Stimulated activated CD4-positive, alpha-beta T cell treated with anti-CD3 and anti-CD28 coated beads, Interleukin-1b, Interleukin-23, amount 100 ng/mL, for 1 hour (primary cell): ENCODE results near the gene OXSM.

Experiments used
- DNase-seq, 2 donors: peaks; one replicate each; pipeline ENCODE4 v3.0.0-alpha.2; 2020; ENCODE audit warnings: low read depth in 2 of 2

Gene OXSM

GRCh38 chr3:25803833-25804232, 13.9 kb downstream of the OXSM start:
- no peak for DNase-seq

GRCh38 chr3:25804676-25805075, 14.8 kb downstream of the OXSM start:
- no peak for DNase-seq

DNA sequence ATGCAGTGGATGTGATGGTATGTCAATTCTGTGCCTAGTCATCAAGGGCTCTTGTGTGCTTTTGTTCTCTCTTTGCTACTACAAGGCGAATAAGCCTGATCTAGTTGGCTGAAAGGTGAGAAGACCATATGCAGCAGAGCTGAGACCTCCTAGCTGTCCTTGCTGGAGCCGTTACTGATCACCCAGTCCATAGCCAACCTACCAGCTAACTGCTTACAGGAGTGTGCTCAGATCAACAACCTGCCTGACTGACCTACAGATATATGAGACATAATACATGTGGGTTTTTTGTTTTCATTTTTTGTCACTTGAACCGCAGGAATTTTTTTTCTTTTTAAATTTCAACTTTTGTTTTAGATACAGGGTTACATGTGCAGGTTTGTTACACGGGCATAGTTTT, 22.8 kb downstream of the OXSM start:
- DNase-seq, result no peak

DNA sequence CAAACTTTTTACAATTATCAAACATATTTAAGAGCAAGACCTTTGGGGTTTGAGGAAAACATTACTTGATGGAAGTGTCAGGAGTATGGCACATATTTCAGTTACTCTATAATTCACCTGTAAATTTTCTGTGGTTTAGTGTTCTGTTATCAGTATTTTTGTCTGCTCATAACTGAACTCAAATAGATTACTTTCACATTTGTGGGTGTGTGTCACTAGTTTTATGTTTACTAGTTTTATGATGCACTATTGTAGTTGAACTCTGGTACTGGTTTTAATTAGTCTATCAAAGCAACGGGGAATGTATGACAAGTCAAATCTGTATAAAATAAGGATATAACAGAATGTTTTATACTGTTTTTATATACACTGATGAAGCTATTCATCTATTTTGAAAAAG, 27.2 kb downstream of the OXSM start:
- DNase-seq, result no peak

DNA sequence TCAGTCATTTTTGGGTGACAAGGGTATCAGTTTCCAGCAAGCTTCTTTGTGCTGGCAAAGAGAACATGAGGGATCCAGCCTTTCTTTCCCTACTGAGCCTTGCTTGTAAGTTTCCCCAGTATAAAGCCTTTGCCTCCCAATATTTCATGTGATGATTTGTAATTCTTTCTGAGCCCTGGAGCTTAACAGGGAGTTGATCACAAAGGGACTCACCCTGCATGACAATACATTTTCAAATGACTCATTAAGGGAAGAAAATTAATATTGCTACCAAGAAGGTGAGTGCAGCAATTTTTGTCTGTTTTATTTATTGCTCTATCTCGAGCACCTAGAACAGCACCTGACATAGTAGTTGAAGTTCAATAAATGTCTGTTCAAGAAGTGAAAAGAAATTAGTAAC, 27.7 kb downstream of the OXSM start:
- DNase-seq, result no peak

GRCh38 chr3:25818335-25818734, 28.4 kb downstream of the OXSM start:
- DNase-seq, result no peak

GRCh38 chr3:25820366-25820765, 30.5 kb downstream of the OXSM start:
- no peak for DNase-seq

GRCh38 chr3:25820816-25821486, 31.1 kb downstream of the OXSM start:
- DNase-seq, result no peak

- no peak for DNase-seq
Measured at GRCh38 chr3:25821746-25822573, 32.1 kb downstream of the OXSM start.

DNA sequence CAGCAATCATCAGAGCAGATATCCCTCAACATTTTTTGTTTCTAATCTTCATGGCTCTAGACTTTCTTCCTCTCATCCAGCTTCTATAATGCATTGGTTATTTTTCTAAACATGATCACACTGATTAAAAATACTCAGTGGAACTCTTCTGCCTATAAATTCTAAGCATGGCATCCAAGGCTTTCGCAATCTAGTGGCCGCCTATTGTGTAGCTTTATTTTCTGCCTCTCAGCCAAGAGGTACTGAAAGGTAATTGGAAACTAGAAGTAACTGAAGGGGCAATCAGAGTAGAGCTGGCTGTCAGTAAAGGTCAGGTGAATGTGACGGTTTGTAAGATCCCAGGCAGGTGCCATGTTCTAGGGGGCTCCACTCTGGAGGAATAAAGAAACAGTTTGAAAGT, 33.4 kb downstream of the OXSM start:
- DNase-seq, result no peak

DNA sequence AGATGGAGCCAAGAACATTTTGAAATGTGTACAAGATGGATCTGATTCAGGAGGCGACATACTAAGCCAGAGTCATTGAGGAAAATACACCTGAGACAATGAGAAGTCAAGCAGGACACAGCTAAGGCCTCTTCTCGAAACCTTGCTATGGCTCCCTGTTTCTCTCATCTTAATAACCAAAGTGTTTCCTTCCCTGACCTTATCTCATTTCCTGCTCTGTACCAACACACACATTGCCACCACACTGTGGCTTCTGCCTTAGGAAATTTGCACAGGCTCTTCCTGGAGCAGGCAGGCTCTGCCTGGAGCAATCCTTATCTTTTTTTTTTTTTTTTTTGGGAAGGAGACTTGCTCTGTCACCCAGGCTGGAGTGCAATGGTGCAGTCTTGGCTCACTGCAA, 36.6 kb downstream of the OXSM start:
- no peak for DNase-seq

- DNase-seq, result no peak
Measured at GRCh38 chr3:25830373-25831280, 40.7 kb downstream of the OXSM start.

DNA sequence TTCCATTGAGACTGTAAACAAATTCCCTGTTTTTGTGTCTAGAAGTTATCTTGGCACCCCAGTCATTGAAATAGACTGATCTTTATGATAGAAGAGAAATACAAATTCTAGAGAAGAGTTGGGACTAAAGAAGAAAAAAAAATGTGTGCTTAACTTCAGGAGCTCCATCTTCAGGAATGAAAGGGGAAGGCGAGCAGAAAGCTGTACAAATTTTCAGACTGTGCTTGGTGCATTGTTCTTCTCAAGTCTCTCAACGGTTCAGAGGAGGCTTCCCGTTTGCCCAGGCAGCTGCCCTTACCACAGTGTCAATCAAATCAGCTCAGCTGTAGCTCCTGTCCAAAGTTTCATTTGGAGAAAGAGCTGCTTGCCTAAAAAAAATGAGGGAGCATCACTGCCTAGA, 41.7 kb downstream of the OXSM start:
- no peak for DNase-seq

- DNase-seq, result no peak
Measured at GRCh38 chr3:25834346-25834745, 44.5 kb downstream of the OXSM start.

DNA sequence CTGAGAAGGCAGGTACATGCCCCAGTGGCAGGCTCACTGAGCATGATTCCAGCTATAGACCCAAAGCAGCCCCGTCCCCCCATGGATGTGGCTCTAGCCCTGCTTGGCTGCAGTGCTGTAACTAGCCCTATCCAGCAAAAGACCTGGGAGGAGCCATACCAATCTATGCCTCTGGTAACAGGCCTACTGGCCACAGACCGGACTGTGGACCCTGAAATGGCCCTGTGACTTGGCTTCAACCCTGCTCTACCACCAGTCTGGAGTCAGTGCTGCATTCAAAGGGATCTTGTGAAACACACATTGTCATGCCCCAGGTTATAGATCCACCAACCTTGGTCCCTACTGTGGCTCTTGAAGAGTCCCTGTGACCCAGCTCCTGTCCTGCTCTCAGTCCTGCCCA, 46.7 kb downstream of the OXSM start:
- no peak for DNase-seq

DNA sequence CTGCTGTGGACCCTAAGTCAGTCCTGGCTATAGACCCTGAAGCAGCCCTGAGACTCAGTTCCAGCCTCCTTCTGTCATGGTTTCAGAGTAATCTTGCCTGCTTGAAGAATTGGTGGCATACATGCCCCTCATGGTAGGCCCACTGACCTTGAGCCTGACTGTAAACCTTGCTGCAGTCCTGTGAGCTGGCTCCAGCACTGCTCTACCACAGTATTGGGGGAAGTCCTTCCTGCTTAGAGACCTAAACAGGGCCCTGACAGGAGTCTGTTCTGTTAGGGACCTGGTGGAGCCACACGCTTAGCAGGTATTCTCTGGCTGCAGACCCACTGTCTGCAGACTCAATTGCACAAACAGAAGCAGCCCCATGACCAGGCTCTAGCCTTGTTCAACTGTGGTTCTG, 47.1 kb downstream of the OXSM start:
- DNase-seq, result no peak

GRCh38 chr3:25840099-25840498, 50.2 kb downstream of the OXSM start:
- DNase-seq, result no peak

DNA sequence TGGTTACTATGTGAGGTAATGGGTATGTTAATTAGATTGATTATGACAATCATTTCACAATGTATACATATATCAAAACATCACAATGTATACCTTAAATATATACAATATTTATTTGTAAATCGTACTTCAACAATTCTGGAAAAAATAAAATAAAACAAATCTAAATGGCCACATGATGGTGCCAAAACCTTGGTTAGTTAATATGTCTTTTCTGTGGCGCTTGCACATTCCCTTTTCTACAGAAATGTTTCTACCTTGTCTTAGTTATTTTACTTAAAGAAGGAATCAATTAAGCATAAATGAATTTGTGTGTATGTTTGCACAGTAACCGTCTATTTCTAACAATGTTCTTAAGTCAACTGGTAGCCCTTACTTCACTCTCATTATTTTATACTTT, 53.4 kb downstream of the OXSM start:
- DNase-seq, result no peak
